HG02840 (cell line): ENCODE data around the gene KCNMB3.
"Not testable (repeated sequence)": the region's sequence is repeated elsewhere in the genome, so short reads cannot be mapped to it uniquely, and the experiment has no call there.

ENCODE experiments used
- ATAC-seq: cut with Tn5 transposase; IDR thresholded peaks from one replicate; pipeline ENCODE4 v1.9.1; 2021; ENCODE audit warnings: mild to moderate bottlenecking, moderate library complexity, moderate number of reproducible peaks; ENCODE audit not compliant: unreplicated experiment, low FRiP score

Gene KCNMB3

DNA sequence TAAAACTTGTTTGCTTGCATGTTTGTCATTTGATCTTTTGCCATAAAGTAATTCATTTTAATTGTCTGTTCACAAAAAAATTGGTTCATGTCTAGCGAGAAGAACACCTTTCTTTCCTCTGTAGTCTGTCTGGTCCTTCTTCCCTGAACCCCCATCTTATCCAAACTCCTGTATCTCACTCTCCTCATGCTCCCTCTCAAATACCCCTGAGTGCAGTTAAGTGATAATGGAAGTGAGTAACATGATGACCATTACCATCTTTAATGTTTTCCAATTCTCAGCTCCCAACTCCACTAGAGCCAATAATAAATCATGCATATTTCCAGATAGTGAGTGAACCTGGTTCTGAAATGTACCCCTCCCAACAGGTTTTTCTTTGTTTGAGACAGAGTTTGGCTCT lies 14.2 kb upstream of the KCNMB3 start:
- ATAC-seq = no peak

DNA sequence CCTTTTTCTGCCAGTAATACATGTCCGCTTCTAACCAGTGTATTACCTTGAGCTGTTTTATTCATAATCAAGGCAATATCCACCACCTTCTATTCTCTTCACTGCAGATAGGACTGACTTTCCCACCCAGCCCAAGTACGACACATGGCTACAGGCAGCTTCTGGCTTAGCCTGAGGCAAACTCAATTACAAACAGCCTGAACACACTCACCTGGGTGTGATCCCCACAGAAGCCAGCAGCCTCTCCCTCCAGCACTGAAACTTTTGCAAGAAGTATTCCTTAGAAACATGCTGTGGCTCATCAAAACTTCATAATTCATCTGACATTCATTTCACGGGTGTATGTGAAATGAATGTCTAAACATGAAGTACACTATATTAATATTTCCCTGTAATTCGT lies 13.5 kb upstream of the KCNMB3 start:
- ATAC-seq = no peak

DNA sequence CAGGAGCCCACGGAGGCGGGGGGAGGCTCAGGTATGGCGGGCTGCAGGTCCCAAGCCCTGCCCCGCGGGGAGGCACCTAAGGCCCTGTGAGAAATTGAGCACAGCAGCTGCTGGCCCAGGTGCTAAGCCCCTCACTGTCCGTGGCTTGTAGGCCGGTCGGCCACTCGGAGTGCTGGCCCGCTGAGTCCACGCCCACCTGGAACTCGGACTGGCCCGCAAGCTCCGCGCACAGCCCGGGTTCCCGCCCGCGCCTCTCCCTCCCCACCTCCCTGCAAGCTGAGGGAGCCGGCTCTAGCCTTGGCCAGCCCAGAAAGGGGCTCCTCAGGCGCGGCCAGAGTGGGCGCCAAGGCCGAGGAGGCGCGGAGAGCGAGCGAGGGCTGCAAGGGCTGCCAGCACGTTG lies 12.2 kb upstream of the KCNMB3 start:
- no peak for ATAC-seq

DNA sequence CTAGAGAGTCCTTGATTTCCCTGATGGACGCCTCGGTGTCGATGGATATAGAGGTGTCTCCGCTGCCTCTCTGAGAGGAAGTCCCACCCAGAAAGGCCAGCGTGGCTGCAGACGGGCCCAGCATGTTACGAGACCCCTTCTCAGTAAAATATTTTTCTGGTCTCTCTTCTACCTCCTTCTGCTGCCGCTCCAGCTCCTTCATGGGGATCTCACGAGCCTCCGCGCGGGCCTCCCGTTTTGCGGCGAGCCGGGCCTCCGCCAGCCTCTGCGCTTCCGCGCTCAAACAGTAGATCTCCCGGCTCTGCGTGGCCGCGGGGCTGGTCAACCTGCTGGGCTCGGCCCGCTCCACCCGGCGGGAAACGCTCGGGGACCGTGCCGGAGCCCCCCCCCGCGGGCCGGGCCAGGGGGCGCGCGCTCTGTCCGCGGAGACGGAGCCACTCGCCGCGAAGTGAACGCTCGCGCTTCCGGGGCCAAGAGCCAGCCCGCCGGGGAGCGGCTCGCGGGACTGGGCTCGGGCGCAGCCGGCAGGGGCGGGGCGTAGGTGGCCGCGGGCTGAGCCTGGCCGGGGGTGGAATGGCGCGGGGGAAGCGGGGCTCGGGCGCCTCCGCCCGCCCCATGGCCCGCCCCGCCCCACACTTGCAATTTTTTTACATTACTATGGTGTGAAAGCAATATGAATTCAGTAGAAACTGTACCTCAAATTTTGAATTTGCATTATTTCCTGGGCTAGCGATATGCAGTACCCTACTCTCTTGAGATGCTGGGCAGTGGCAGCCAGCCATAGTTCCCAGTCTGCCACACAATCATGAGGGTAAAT lies 10.2 kb upstream of the KCNMB3 start:
- ATAC-seq = peak; percentile 86

DNA sequence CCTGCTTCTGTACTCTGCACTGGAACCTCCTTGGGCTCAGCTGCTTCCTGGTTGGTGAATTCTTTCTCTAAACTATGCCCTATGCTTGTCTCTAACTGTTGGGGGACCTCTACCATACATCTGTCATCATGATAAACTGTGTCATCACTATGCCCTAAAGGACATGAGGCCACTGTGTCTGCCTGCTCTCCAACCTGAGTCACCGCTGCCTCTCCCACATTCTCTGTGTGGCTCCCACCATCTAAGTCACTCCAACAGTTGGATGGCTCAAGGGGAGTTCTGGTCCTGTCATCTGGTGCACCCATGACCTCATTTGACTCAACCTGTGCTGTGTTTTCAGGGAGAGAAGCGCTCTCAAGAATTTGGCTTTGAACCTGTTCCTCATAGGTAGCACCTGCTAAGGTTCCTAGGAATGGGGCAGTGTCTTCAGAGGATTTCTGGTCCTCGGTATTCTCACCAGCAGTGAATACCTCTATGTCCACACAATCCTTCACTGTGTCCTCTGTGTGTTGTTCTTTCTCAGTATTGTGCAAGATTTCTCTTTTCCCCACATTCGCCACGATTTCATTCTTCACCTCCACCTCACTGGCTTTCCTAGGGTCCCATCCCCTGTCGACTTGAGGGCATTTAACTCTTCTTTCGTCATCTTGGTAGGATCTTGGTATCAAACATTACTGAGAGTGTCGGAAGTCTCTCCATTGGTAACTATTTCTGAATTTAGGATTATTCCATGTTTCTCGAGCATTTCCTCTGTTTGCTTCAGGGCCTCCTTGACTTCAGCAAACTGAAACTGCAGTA lies 9.2 kb upstream of the KCNMB3 start:
- not testable (repeated sequence) for ATAC-seq

DNA sequence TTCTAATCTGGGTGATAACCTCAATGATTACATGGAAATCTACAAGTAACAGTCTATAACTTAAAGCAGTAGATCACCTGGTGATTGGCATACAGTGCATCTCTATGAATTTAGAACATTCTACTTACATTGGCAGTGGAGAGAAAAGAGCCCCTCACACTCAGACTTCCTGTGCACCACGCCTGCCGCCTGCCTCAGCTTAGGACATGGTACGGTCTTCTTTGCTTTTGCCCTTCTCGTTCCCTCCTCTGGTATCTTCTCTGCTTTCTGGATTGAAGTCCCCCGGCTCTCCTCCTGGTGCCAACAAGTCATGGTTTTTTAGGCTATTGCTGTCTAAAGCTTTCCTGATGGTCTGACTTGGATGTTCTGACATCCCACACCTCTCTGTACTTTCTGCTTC lies 7.9 kb upstream of the KCNMB3 start:
- ATAC-seq = no peak

DNA sequence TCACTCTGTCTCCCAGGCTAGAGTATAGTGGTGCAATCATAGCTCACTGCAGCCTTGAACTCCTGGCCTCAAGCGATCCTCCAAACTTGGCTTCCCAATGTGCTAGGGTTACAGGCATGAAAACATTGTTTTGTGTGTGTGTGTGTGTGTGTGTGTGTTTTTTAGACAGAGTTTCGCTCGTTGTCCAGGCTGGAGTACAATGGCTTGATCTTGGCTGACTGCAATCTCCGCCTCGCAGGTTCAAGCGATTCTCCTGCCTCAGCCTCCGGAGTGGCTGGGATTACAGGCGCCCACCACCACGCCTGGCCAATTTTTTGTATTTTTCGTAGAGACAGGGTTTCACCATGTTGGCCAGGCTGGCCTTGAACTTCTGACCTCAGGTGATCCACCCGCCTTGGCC lies 6.8 kb upstream of the KCNMB3 start:
- not testable (repeated sequence) for ATAC-seq

DNA sequence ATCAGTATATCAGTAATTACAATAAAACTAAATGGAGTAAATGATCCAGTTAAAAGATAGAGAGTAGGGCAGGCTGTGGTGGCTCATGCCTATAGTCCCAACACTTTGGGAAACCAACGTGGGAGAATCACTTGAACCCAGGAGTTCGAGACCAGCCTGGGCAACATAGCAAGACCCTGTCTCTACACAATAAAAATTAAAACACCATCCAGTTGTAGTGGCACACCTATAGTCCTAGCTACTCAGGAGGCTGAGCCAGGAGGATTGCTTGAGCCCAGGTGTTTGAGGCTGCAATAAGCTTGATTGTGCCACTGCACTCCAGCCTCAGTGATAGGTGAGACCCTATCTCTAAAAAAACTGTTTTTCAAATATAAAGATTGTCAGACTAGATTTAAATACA lies 5.9 kb upstream of the KCNMB3 start:
- ATAC-seq = no peak

DNA sequence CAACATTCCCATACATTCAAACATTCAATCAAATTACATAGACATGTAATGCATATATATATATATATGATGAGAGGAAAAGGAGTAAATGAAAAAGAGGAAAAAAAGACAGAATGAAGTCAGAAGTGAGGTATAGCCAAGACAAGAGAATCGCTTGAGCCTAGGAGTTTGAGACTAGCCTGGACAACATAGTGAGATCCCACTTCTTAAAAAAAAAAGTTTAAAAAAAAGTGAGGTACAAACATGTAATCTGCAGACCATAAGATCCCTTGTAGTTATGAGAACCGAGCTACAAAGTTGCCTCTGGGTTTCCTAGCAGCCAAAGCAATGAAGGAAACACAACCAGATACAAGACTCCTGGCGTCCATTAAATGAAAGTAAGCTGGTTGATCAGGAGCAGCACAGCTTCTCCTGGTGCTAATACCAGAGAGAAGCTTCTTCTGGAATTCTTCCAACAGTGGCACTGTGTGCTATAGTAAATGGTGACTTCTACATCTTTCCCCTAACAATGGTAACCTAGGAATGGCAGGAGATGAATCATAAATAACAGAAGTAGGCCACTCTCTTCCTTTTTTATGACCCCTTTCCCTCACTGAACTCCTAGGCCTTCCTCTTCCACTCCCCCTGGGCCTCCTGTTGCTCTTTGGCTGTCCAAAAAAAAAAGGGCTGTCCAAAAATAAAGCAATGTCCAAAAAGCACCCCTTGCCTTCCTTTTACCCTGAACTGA lies 3.5 kb downstream of the KCNMB3 start:
- no peak for ATAC-seq

DNA sequence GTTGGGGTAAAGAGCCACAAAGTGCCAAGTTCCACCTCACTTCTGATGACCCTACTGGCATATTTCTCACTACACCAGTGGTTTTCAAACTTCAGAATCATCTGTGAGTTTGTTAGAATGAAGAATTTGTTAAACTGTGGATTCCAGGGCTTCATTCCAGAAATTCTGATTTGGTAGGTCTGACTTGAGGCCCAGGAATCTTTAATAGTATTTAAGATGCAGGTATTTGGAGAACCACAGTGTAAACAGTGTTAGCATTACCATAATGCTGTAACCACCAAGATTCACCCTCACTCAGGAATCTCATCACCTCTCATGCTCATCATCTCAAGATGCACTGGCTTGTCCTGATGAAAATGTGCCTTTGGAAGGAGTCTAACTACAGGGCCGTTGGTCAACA lies 6.0 kb downstream of the KCNMB3 start:
- ATAC-seq = no peak

DNA sequence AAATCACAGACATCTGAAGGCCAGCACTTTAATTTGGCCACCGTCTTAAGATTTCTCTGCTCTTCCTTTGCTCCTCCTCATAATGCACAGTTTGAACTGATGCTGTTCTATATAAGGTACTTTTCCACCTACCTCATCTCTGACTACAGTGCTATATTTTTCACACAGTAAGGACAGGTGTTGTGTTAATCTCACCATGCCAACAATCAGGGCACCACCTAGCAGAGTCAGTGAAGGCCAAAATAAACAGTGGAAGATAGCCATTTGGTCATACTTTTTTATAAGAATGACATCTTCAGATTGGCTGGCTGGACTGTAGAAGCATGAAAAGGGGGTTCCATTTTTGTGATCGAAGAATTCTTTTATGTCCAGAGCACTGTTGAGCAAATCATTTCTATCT lies 8.1 kb downstream of the KCNMB3 start:
- not testable (repeated sequence) for ATAC-seq

DNA sequence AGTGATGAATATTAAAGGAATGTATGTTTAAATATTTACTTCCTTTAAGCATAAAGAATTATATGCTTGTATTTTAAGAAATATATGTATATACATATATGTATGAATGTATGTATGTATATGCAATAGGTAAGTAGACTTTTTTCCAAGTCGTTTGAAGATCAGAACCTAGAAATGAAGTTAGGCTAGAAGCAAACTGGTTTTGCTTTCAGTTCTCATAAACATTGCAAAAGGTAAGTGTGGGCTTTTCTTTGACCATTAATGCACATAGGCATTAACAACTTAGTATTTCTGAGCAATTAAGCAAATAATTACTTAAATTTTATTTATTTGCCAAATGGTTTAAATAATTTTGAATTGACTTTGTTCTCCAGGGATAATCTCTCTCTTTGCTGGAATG lies 10.6 kb downstream of the KCNMB3 start:
- not testable (repeated sequence) for ATAC-seq

DNA sequence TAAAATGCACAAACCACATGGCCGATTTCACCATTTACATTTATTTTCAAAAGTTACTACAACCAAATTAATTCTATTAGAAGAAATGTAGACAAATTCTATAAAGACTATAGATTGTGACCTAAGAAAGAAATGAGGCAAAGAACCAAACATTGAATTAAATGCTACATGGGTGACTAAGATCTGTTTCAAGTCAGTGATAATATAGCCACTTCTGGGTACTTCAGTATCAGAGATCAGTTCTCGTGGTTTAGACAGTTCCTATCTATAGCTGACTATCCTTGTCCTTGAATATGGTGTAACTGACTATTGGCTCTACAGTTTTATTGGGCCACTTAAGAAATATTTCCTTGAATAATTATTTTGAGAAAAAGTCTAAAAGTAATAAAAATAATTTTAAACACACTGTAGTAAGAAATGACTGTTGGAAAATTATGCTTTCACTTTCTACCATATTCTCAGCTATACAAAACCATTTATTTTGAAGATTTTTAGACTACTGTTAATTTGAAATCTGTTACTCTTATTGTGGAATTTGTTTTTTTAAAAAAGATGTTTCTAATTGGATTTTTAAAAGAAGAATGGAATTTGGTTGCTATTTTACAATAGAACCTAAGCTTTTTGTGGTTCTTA lies 14.1 kb downstream of the KCNMB3 start:
- ATAC-seq = peak; percentile 65

DNA sequence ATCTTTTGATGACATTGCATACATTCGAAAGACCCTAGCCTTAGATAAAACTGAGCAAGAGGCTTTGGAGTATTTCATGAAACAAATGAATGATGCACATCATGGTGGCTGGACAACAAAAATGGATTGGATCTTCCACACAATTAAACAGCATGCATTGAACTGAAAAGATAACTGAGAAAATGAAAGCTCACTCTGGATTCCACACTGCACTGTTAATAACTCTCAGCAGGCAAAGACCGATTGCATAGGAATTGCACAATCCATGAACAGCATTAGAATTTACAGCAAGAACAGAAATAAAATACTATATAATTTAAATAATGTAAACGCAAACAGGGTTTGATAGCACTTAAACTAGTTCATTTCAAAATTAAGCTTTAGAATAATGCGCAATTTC lies 16.7 kb downstream of the KCNMB3 start:
- ATAC-seq = no peak

DNA sequence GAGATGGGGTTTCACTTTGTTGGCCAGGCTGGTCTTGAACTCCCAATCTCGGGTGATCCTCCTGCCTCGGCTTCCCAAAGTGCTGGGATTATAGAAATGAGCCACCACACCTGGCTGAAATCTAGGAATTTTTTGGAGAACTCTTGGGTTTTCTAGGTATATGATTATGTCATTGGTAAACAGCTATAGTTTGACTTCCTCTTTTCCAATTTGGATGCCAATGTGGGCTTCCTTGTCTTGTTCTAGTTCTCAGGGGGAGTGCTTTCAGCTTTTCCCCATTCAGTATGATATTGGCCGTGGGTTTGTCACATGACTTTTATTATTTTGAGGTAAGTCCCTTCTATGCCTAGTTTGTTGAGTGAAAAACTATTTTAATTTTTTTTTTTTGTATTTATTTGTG lies 17.9 kb downstream of the KCNMB3 start:
- ATAC-seq = no peak

DNA sequence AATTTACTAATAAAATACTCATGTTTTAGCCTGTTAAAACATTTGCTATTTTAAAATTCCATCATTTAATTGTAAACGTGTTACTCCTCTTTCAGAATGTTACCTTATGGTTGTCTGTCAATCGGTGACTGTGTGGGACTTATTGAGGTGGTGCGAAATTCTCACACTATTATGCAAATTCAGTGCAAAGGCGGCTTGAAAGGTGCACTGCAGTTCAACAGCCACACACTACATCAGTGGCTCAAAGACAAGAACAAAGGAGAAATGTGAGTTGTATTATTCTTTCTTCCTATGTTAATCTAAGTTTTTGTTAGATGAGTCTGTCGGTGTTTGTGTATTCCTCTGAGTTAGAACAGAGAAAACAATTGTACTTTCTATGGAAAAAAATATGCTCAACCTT lies 21.7 kb downstream of the KCNMB3 start:
- ATAC-seq = no peak

DNA sequence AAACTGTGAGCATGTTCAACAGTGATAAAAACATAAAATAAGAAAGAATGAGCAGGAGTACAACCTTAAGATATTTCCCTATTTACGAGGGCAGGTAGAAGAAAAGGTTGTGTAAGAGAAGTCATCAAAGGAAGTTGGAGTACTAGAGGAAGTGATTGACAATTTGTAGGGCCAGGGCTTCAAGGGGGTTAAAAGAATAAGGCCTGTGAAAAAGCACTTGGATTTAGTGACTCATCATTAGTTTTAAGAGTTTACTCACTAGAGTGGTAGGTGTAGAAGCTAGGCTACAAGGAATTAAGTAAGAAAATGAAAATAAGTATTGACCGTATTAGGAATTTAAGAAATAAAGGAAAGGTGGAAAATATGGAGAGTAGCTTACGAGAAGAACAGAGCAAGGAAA lies 23.6 kb downstream of the KCNMB3 start:
- no peak for ATAC-seq

DNA sequence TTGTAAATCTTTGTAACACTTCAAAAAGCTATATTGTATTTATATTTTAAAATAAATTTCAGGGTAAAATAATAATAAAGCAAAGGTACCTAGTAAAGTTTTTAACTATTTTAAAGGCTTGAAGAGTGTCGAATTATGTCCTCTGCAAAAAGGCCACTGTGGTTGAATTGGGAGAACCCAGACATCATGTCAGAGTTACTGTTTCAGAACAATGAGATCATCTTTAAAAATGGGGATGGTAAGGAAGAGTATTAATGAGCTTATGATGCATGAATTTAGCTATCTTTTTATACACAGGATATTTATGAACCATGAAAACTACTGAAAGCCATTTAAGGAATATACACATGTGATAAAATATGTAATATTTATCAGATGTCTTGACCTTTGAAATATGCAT lies 26.3 kb downstream of the KCNMB3 start:
- no peak for ATAC-seq

DNA sequence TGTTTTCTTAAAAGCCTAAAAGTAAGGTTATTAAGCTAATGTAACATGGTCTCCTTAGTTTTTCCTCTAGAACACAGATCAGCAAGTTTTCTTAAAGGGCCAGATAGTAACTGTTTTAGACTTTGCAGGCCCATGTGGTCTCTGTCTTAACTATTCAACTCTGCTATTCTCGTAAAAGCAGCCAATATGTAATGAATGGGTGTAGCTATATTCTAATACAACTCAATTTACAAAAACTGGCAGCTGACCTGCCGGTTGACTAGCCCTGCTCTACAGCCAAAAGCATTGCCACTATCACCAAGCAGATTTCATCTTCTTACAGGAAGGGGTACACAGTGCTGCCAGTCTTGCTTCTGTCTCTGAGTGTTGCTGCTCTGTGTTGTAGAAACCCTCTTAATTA lies 27.4 kb downstream of the KCNMB3 start:
- ATAC-seq = no peak

DNA sequence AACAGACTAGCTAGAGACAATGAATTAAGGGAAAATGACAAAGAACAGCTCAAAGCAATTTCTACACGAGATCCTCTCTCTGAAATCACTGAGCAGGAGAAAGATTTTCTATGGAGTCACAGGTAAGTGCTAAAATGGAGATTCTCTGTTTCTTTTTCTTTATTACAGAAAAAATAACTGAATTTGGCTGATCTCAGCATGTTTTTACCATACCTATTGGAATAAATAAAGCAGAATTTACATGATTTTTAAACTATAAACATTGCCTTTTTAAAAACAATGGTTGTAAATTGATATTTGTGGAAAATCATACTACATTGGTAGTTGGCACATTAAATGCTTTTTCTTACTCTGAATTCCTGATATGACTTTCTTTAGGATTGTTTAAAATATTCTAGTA lies 32.7 kb downstream of the KCNMB3 start:
- not testable (repeated sequence) for ATAC-seq

DNA sequence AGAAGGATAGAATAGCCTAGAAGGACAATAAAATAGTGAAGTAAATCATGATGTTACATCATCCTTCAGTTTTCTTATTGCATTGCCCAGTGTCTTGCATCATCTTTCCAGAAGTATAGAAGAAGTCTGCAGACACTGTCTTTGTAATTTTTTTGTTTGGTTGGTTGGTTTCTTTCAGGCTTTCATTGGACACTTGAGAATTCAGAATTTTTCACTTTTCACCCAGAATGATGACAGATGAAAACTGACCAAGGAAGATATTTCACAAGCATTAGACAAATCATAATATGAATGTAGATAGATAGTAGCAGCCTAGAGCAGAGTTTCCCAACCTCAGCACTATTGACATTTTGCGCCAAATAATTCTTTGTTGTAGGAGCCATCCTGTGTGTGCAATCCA lies 35.4 kb downstream of the KCNMB3 start:
- not testable (repeated sequence) for ATAC-seq
